ENCODE measurements around the gene HSH2D. TPM values are rescaled to one million over a fixed set of nuclear protein-coding genes. Genes with fewer than 3 reads are reported as not detected.
A peak's percentile ranks its signal among the peaks of the same experiment; 100 is the strongest.

The HSH2D gene
- total RNA-seq, 2 experiments from 2014 or later, result 101 to 110 TPM

GRCh38 chr19:16141043-16141442, 2.4 kb upstream of the HSH2D start:
- ChIA-PET POLR2A (interaction anchor here (0.6 to 4.2 kb wide), 5 partner anchors 20 to 99 kb away, joined by 3 to 28 read pairs (median 12); partner anchors contain the start of gene TPM4), CTCF (interaction anchor here (0.8 to 1.7 kb wide), 2 partner anchors 23 to 30 kb away, joined by 3 to 5 read pairs; no protein-coding TSS in a partner anchor)
- peaks cover 64% of the 10 kb centered on the region for H3K4me1 Mint-ChIP-seq
- H3K4me3 Mint-ChIP-seq, result no peak overlapping the region
- H3K27me3 Mint-ChIP-seq, result no peaks in the 10 kb centered on the region
- peak overlapping the region; percentile 80 for H3K27ac Mint-ChIP-seq
- DNase-seq, result peak; percentile 27
- H3K9me3 Mint-ChIP-seq, result peaks cover 2% of the 10 kb centered on the region
- H3K36me3 Mint-ChIP-seq (ENCODE audit: low read depth), result peaks cover 26% of the 10 kb centered on the region

- peak overlapping the region; percentile 100 for H3K27ac Mint-ChIP-seq
- DNase-seq, result no peak
- H3K27me3 Mint-ChIP-seq, result no peaks in the 10 kb centered on the region
- H3K4me1 Mint-ChIP-seq, result peaks cover 65% of the 10 kb centered on the region
- H3K9me3 Mint-ChIP-seq, result peaks cover 2% of the 10 kb centered on the region
- POLR2A ChIA-PET, result interaction anchor here (2.7 to 5.2 kb wide), 5 partner anchors 18 to 72 kb away, joined by 12 to 39 read pairs (median 28); no protein-coding TSS in a partner anchor
- CTCF ChIA-PET, result interaction anchor here (0.8 to 1.7 kb wide), 3 partner anchors 25 to 31 kb away, joined by 3 to 5 read pairs (median 3); no protein-coding TSS in a partner anchor
- peak overlapping the region; percentile 9 for H3K4me3 Mint-ChIP-seq
- H3K36me3 Mint-ChIP-seq (ENCODE audit: low read depth), result peaks cover 32% of the 10 kb centered on the region
These were observed 1.4 kb upstream of the HSH2D start for GRCh38 chr19:16142032-16142580.

GRCh38 chr19:16144216-16144581, 714 bp downstream of the HSH2D start:
- peak overlapping the region; percentile 99 for H3K4me3 Mint-ChIP-seq
- H3K9me3 Mint-ChIP-seq, result peaks cover 2% of the 10 kb centered on the region
- peaks cover 74% of the 10 kb centered on the region for H3K4me1 Mint-ChIP-seq
- no peaks in the 10 kb centered on the region for H3K27me3 Mint-ChIP-seq
- DNase-seq, result no peak
- ChIA-PET POLR2A (interaction anchor here (0.6 to 5.2 kb wide), 26 partner anchors 9 to 932 kb away, joined by 3 to 39 read pairs (median 8); partner anchors contain the start of genes AP1M1, CHERP, FAM32A and RAB8A), CTCF (interaction anchor here (0.6 to 3.9 kb wide), 16 partner anchors 18 to 1117 kb away, joined by 3 to 16 read pairs (median 4); partner anchors contain the start of genes AP1M1 and FAM32A)
- H3K27ac Mint-ChIP-seq, result peak overlapping the region; percentile 100
- H3K36me3 Mint-ChIP-seq (ENCODE audit: low read depth), result peaks cover 37% of the 10 kb centered on the region

GRCh38 chr19:16146112-16146511, 2.6 kb downstream of the HSH2D start:
- Mint-ChIP-seq H3K27ac (peak overlapping the region; percentile 67), H3K4me3 (peak overlapping the region; percentile 99), H3K36me3 (ENCODE audit: low read depth) (peaks cover 54% of the 10 kb centered on the region), H3K4me1 (peaks cover 63% of the 10 kb centered on the region), H3K27me3 (no peaks in the 10 kb centered on the region), H3K9me3 (peaks cover 2% of the 10 kb centered on the region)
- ChIA-PET POLR2A (interaction anchor here (1.0 to 5.2 kb wide), 6 partner anchors 9 to 68 kb away, joined by 3 to 39 read pairs (median 4); partner anchors contain the start of gene TPM4), CTCF (interaction anchor here (0.7 to 3.9 kb wide), 3 partner anchors 39 to 83 kb away, joined by 3 to 16 read pairs (median 6); partner anchors contain the start of gene FAM32A)
- no peak for DNase-seq

GRCh38 chr19:16148443-16149229, 5.2 kb downstream of the HSH2D start:
- Mint-ChIP-seq H3K36me3 (ENCODE audit: low read depth) (peaks cover 71% of the 10 kb centered on the region), H3K9me3 (no peaks in the 10 kb centered on the region), H3K27ac (peak overlapping the region; percentile 71), H3K4me3 (no peak overlapping the region), H3K4me1 (peaks cover 56% of the 10 kb centered on the region), H3K27me3 (no peaks in the 10 kb centered on the region)
- ChIA-PET CTCF (interaction anchor here (1.2 to 1.7 kb wide), 2 partner anchors 31 to 107 kb away, joined by 3 to 4 read pairs; no protein-coding TSS in a partner anchor), POLR2A (interaction anchor here (0.8 to 2.4 kb wide), 6 partner anchors 9 to 72 kb away, joined by 3 to 10 read pairs (median 4); partner anchors contain the start of genes RAB8A and TPM4)
- DNase-seq, result no peak

- Mint-ChIP-seq H3K4me1 (peaks cover 39% of the 10 kb centered on the region), H3K36me3 (ENCODE audit: low read depth) (peaks cover 89% of the 10 kb centered on the region), H3K27ac (no peak overlapping the region), H3K27me3 (no peaks in the 10 kb centered on the region), H3K4me3 (no peak overlapping the region), H3K9me3 (no peaks in the 10 kb centered on the region)
- ChIA-PET POLR2A (interaction anchor here (0.8 to 2.5 kb wide), 2 partner anchors 8 to 10 kb away, joined by 3 to 14 read pairs; partner anchors contain the start of gene HSH2D), CTCF (no interaction called here)
- DNase-seq, result no peak
These were observed 10.3 kb downstream of the HSH2D start for GRCh38 chr19:16153582-16154336.

- POLR2A ChIA-PET, result interaction anchor here (1.7 to 2.5 kb wide), 2 partner anchors 9 to 11 kb away, joined by 4 to 14 read pairs; partner anchors contain the start of gene HSH2D
- DNase-seq, result no peak
- no peaks in the 10 kb centered on the region for H3K27me3 Mint-ChIP-seq
- peaks cover 81% of the 10 kb centered on the region for H3K36me3 Mint-ChIP-seq (ENCODE audit: low read depth)
- no peak overlapping the region for H3K4me3 Mint-ChIP-seq
- CTCF ChIA-PET, result no interaction called here
- H3K9me3 Mint-ChIP-seq, result no peaks in the 10 kb centered on the region
- H3K27ac Mint-ChIP-seq, result no peak overlapping the region
- H3K4me1 Mint-ChIP-seq, result peaks cover 32% of the 10 kb centered on the region
These were observed 11.1 kb downstream of the HSH2D start for GRCh38 chr19:16154557-16154956.

- peaks cover 75% of the 10 kb centered on the region for H3K36me3 Mint-ChIP-seq (ENCODE audit: low read depth)
- CTCF ChIA-PET, result no interaction called here
- H3K4me3 Mint-ChIP-seq, result no peak overlapping the region
- no peak for DNase-seq
- peaks cover 30% of the 10 kb centered on the region for H3K4me1 Mint-ChIP-seq
- no peaks in the 10 kb centered on the region for H3K9me3 Mint-ChIP-seq
- peak overlapping the region; percentile 15 for H3K27ac Mint-ChIP-seq
- POLR2A ChIA-PET, result interaction anchor here (1.0 to 1.7 kb wide), 3 partner anchors 9 to 13 kb away, joined by 3 to 9 read pairs (median 4); no protein-coding TSS in a partner anchor
- no peaks in the 10 kb centered on the region for H3K27me3 Mint-ChIP-seq
These were observed 11.6 kb downstream of the HSH2D start for GRCh38 chr19:16155128-16155527.

GRCh38 chr19:16156904-16157303, 13.4 kb downstream of the HSH2D start:
- Mint-ChIP-seq H3K9me3 (no peaks in the 10 kb centered on the region), H3K4me1 (peaks cover 44% of the 10 kb centered on the region), H3K4me3 (no peak overlapping the region), H3K27me3 (no peaks in the 10 kb centered on the region), H3K36me3 (ENCODE audit: low read depth) (peaks cover 60% of the 10 kb centered on the region), H3K27ac (peak overlapping the region; percentile 25)
- CTCF ChIA-PET, result no interaction called here
- DNase-seq, result no peak
- POLR2A ChIA-PET, result interaction anchor here (1.0 to 1.6 kb wide), 3 partner anchors 11 to 13 kb away, joined by 3 to 9 read pairs (median 5); partner anchors contain the start of gene HSH2D

- H3K27ac Mint-ChIP-seq, result peak overlapping the region; percentile 21
- peaks cover 43% of the 10 kb centered on the region for H3K4me1 Mint-ChIP-seq
- H3K9me3 Mint-ChIP-seq, result no peaks in the 10 kb centered on the region
- ChIA-PET CTCF (no interaction called here), POLR2A (interaction anchor here (1.0 to 5.5 kb wide), 4 partner anchors 10 to 19 kb away, joined by 3 to 39 read pairs (median 3); partner anchors contain the start of gene HSH2D)
- no peaks in the 10 kb centered on the region for H3K27me3 Mint-ChIP-seq
- DNase-seq, result no peak
- peaks cover 53% of the 10 kb centered on the region for H3K36me3 Mint-ChIP-seq (ENCODE audit: low read depth)
- H3K4me3 Mint-ChIP-seq, result no peak overlapping the region
These were observed 14.1 kb downstream of the HSH2D start for GRCh38 chr19:16157601-16158000.

- Mint-ChIP-seq H3K4me3 (no peak overlapping the region), H3K27me3 (no peaks in the 10 kb centered on the region), H3K4me1 (peaks cover 30% of the 10 kb centered on the region), H3K9me3 (no peaks in the 10 kb centered on the region), H3K36me3 (ENCODE audit: low read depth) (peaks cover 33% of the 10 kb centered on the region), H3K27ac (no peak overlapping the region)
- ChIA-PET CTCF (interaction anchor here (0.7 to 1.5 kb wide), 2 partner anchors 26 to 108 kb away, joined by 3 to 6 read pairs; partner anchors contain the start of gene FAM32A), POLR2A (interaction anchor here (1.5 to 5.5 kb wide), 2 partner anchors 15 to 40 kb away, joined by 3 to 39 read pairs; partner anchors contain the start of gene HSH2D)
- DNase-seq, result no peak
These were observed 16.2 kb downstream of the HSH2D start for GRCh38 chr19:16159655-16160054.

GRCh38 chr19:16160445-16160942, 17.0 kb downstream of the HSH2D start:
- ChIA-PET POLR2A (interaction anchor here (0.6 to 5.5 kb wide), 8 partner anchors 11 to 90 kb away, joined by 3 to 39 read pairs (median 4); partner anchors contain the start of genes HSH2D and RAB8A), CTCF (interaction anchor here (1.5 kb wide), 1 partner anchor 25 kb away, joined by 6 read pairs; the partner anchor contains the start of gene FAM32A)
- Mint-ChIP-seq H3K36me3 (ENCODE audit: low read depth) (peaks cover 25% of the 10 kb centered on the region), H3K27me3 (no peaks in the 10 kb centered on the region), H3K9me3 (no peaks in the 10 kb centered on the region), H3K27ac (peak overlapping the region; percentile 71), H3K4me3 (no peak overlapping the region), H3K4me1 (peaks cover 23% of the 10 kb centered on the region)
- no peak for DNase-seq
